K562 (cell line): ENCODE results near the gene SMS.

Experiments
- KDM4B ChIP-seq, 2 experiments: fragments of 450-650 bp in 1 of 2; sonication (generic) in 1 of 2; IDR thresholded peaks; 2 replicates each; pipeline ENCODE4 v1.6.1; 2016 to 2017; ENCODE audit warnings: borderline replicate concordance in 2 of 2, antibody characterized with exemption in 1 of 2, low read depth in 1 of 2, mild to moderate bottlenecking in 1 of 2
- NFE2L1 ChIP-seq: fragments of 450-650 bp; IDR thresholded peaks from 2 replicates; pipeline ENCODE4 v1.6.1; 2016; ENCODE audit warnings: missing genetic modification characterization, low read depth, mild to moderate bottlenecking, missing compliant biosample characterization, moderate library complexity, borderline replicate concordance
- ZBTB2 ChIP-seq: fragments of 450-650 bp; IDR thresholded peaks from 2 replicates; pipeline ENCODE4 v1.6.1; 2016; ENCODE audit warnings: antibody characterized with exemption
- TF ChIP-seq, protein P1 (sequence below): fragments of 450-650 bp; IDR thresholded peaks from 2 replicates; pipeline ENCODE4 v1.6.1; 2014; ENCODE audit warnings: low read depth, mild to moderate bottlenecking, moderate library complexity, borderline replicate concordance

GRCh38 chrX:21929209-21929608 lies 11.3 kb upstream of the SMS start:
- TF ChIP-seq NFE2L1 (no peak), ZBTB2 (no peak), KDM4B (IDR thresholded peaks at IDR 0.05; ENCODE audit: borderline replicate concordance in 2 of 2, low read depth in 1 of 2) (no peak)
- TF ChIP-seq, protein P1, sequence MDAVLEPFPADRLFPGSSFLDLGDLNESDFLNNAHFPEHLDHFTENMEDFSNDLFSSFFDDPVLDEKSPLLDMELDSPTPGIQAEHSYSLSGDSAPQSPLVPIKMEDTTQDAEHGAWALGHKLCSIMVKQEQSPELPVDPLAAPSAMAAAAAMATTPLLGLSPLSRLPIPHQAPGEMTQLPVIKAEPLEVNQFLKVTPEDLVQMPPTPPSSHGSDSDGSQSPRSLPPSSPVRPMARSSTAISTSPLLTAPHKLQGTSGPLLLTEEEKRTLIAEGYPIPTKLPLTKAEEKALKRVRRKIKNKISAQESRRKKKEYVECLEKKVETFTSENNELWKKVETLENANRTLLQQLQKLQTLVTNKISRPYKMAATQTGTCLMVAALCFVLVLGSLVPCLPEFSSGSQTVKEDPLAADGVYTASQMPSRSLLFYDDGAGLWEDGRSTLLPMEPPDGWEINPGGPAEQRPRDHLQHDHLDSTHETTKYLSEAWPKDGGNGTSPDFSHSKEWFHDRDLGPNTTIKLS, result no peak
